Panc1 (cell line): ENCODE results near the gene GGPS1. TPM values are rescaled to one million over a fixed set of nuclear protein-coding genes. Genes with fewer than 3 reads are reported as not detected.
A peak's percentile ranks its signal among the peaks of the same experiment; 100 is the strongest.
"Not testable (repeated sequence)": the region's sequence is repeated elsewhere in the genome, so short reads cannot be mapped to it uniquely, and the experiment has no call there.

Source experiments
- ATAC-seq: fragments of 200-7000 bp; cut with Tn5 transposase; 2 replicates; pipeline ENCODE4 v1.9.1; 2020; ENCODE audit warnings: mild to moderate bottlenecking, moderate library complexity
- BruUV-seq: library from RNA; stranded (reverse); fragments of 400-500 nt; replicated peaks from 2 replicates; lab custom pipeline; 2021; lab: Mats Ljungman, UMichigan
- CTCF ChIA-PET: fragments of 300-600 bp; sonication (Branson Sonifier 250); formaldehyde crosslinking; loops from one replicate; lab custom pipeline; 2022; ENCODE audit warnings: antibody characterized with exemption; lab: Charles Lee
- POLR2A ChIA-PET: fragments of 300-600 bp; sonication (Branson Sonifier 250); formaldehyde crosslinking; loops from one replicate; lab custom pipeline; 2022; ENCODE audit warnings: antibody characterized with exemption; lab: Charles Lee
- DNase-seq: peaks from one replicate; pipeline ENCODE4 v3.0.0-alpha.2; 2010; ENCODE audit warnings: low read depth, low spot score
- H3K27ac ChIP-seq: 2 replicates; pipeline ENCODE4 v1.5.1; 2011; ENCODE audit warnings: mild to moderate bottlenecking, low read length, inconsistent platforms
- H3K27me3 ChIP-seq: fragments of 200-500 bp; sonication (Bioruptor generic); 2 replicates; pipeline ENCODE4 v1.6.0; 2014; ENCODE audit warnings: low read length, inconsistent platforms; ENCODE audit not compliant: control insufficient read depth, insufficient read depth
- H3K36me3 ChIP-seq: fragments of 200-500 bp; sonication (Bioruptor generic); 2 replicates; pipeline ENCODE4 v1.5.1; 2014; ENCODE audit warnings: inconsistent platforms, mild to moderate bottlenecking, low read length, moderate library complexity; ENCODE audit not compliant: control insufficient read depth, insufficient read depth
- H3K4me1 ChIP-seq: 2 replicates; pipeline ENCODE4 v1.5.1; 2011; ENCODE audit warnings: inconsistent platforms, mild to moderate bottlenecking, low read length, moderate library complexity; ENCODE audit not compliant: control insufficient read depth, insufficient read depth
- H3K4me3 ChIP-seq, 2 experiments: 2 replicates each; pipeline ENCODE4 v1.5.1; 2011 to 2012; ENCODE audit warnings: low read depth in 2 of 2, low read length in 2 of 2, mild to moderate bottlenecking in 2 of 2, inconsistent platforms in 1 of 2, moderate library complexity in 1 of 2
- H3K9me3 ChIP-seq: fragments of 200-500 bp; sonication (Bioruptor generic); 2 replicates; pipeline ENCODE4 v1.5.1; 2014; ENCODE audit warnings: low read depth, mild to moderate bottlenecking, inconsistent platforms, low read length, moderate library complexity; ENCODE audit not compliant: control insufficient read depth, insufficient read depth
- POLR2AphosphoS5 ChIP-seq: IDR thresholded peaks from 2 replicates; pipeline ENCODE4 v1.6.1; 2012; ENCODE audit warnings: mild to moderate bottlenecking, low read depth, low read length, moderate library complexity
- REST ChIP-seq, 2 experiments: IDR thresholded peaks; 2 replicates each; pipeline ENCODE4 v1.6.1; 2011 to 2012; ENCODE audit warnings: low read depth in 2 of 2, control low read depth in 1 of 2, low read length in 1 of 2, mild to moderate bottlenecking in 1 of 2, moderate library complexity in 1 of 2; ENCODE audit not compliant: insufficient read depth in 1 of 2
- SIN3A ChIP-seq: IDR thresholded peaks from 2 replicates; pipeline ENCODE4 v1.6.1; 2012; ENCODE audit warnings: low read depth, mild to moderate bottlenecking, low read length, moderate library complexity, borderline replicate concordance; ENCODE audit not compliant: insufficient read depth
- TCF7L2 ChIP-seq: IDR thresholded peaks from 2 replicates; pipeline ENCODE4 v1.6.1; 2011; ENCODE audit warnings: mild to moderate bottlenecking, low read depth, low read length, inconsistent platforms
- in situ Hi-C: cut with HindIII; loops from 2 replicates; pipeline ENCODE4 v1.10.0; 2016; ENCODE audit warnings: low sequenced_read_pairs, low pct_unique_long_range_greater_than_20kb
- intact Hi-C: fragments of 100-400 bp; cut with micrococcal nuclease; formaldehyde crosslinking; loops from one replicate; pipeline ENCODE4 v1.10.0; 2022; ENCODE audit not compliant: unreplicated experiment
- total RNA-seq: library from RNA; stranded (reverse); gene quantifications from one replicate; pipeline ENCODE4 v1.2.1, GENCODE V29; 2021; ENCODE audit not compliant: unreplicated experiment
- TF ChIP-seq, protein P1 (sequence below): fragments of 450-650 bp; IDR thresholded peaks from 2 replicates; pipeline ENCODE4 v1.5.1; 2017; ENCODE audit warnings: mild to moderate bottlenecking

GGPS1 gene
- total RNA-seq, 1 experiment from 2014 or later = 60.6 TPM

DNA sequence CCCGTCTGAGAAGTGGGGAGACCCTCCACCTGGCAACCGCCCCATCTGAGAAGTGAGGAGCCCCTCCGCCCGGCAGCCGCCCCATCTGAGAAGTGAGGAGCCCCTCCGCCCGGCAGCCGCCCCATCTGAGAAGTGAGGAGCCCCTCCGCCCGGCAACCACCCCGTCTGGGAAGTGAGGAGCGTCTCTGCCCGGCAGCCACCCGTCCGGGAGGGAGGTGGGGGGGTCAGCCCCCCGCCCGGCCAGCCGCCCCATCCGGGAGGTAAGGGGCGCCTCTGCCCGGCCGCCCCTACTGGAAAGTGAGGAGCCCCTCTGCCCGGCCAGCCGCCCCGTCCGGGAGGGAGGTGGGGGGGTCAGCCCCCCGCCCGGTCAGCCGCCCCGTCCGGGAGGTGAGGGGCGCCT lies 19.2 kb upstream of the GGPS1 start:
- intact Hi-C loops, CTCF ChIA-PET, H3K27me3 ChIP-seq, BruUV-seq, DNase-seq, H3K9me3 ChIP-seq, H3K36me3 ChIP-seq, in situ Hi-C loops, H3K27ac ChIP-seq, H3K4me3 ChIP-seq, POLR2A ChIA-PET, ATAC-seq: not testable (repeated sequence)
- H3K4me1 ChIP-seq = peaks cover 11% of the 10 kb centered on the region

GRCh38 chr1:235313262-235313661 lies 15.1 kb upstream of the GGPS1 start:
- Histone ChIP-seq H3K9me3 (no peaks in the 10 kb centered on the region), H3K27me3 (no peaks in the 10 kb centered on the region), H3K27ac (no peak overlapping the region), H3K4me3 (no peak overlapping the region), H3K4me1 (peaks cover 8% of the 10 kb centered on the region), H3K36me3 (no peaks in the 10 kb centered on the region; the same call in 1 of the 2 replicates)
- in situ Hi-C loops = no loop called here
- no TSS peak for BruUV-seq
- no peak for DNase-seq
- ChIA-PET CTCF (no interaction called here), POLR2A (no interaction called here)
- no peak for ATAC-seq
- intact Hi-C loops = no loop called here
- TF ChIP-seq, protein P1, sequence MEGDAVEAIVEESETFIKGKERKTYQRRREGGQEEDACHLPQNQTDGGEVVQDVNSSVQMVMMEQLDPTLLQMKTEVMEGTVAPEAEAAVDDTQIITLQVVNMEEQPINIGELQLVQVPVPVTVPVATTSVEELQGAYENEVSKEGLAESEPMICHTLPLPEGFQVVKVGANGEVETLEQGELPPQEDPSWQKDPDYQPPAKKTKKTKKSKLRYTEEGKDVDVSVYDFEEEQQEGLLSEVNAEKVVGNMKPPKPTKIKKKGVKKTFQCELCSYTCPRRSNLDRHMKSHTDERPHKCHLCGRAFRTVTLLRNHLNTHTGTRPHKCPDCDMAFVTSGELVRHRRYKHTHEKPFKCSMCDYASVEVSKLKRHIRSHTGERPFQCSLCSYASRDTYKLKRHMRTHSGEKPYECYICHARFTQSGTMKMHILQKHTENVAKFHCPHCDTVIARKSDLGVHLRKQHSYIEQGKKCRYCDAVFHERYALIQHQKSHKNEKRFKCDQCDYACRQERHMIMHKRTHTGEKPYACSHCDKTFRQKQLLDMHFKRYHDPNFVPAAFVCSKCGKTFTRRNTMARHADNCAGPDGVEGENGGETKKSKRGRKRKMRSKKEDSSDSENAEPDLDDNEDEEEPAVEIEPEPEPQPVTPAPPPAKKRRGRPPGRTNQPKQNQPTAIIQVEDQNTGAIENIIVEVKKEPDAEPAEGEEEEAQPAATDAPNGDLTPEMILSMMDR = no peak
- no peak for TF ChIP-seq TCF7L2
- TF ChIP-seq SIN3A = no peak
- no peak for TF ChIP-seq POLR2AphosphoS5
- TF ChIP-seq REST (IDR thresholded peaks at IDR 0.05; ENCODE audit: insufficient read depth in 1 of 2, low read depth in 2 of 2, low read length in 1 of 2) = no peak

DNA sequence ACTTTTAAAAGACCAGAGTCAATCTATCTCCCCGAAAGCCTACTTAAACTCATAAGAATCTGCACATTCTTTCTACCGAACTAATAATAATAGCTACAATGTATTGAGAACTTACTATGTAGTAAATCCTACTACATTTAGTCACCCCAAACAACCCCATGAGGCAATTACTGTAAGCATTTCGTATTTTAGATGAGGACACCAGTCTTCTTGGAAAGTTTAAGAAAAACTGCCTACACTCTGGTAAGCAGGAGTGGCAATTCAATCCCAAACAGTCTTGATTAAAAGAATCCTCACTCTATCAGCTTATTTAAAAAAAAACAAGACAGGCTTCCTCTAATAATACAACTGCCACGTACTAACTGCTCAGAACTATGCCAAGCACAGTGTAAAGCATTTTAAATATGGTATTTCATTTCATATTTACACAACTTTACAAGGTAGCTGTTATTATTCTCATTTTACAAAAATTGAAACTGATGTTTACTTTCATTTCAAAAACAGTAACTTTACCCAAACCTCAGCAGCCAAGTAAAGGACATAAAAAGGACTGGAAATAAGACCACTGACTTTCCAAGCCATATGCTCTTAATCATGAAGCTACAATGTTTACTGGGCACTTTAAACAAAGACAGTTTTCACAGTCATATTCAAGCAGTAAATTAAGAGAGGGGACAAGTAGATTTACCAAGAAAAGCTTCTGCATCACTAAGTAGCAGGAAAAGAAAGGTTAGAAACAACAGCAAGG lies 14.3 kb upstream of the GGPS1 start:
- Histone ChIP-seq H3K27ac (peak overlapping the region; percentile 32; the same call in 1 of the 2 replicates), H3K27me3 (no peaks in the 10 kb centered on the region), H3K9me3 (no peaks in the 10 kb centered on the region), H3K36me3 (peaks cover 2% of the 10 kb centered on the region; the same call in 1 of the 2 replicates), H3K4me1 (peaks cover 8% of the 10 kb centered on the region), H3K4me3 (no peak overlapping the region)
- in situ Hi-C loops (no loop called here), intact Hi-C loops (no loop called here)
- TF ChIP-seq SIN3A = no peak
- TF ChIP-seq, protein P1 = no peak
- no peak for TF ChIP-seq REST (IDR thresholded peaks at IDR 0.05; ENCODE audit: insufficient read depth in 1 of 2, low read depth in 2 of 2, low read length in 1 of 2)
- TF ChIP-seq POLR2AphosphoS5 = no peak
- no peak for TF ChIP-seq TCF7L2
- ChIA-PET CTCF (no interaction called here), POLR2A (no interaction called here)
- BruUV-seq = no TSS peak
- DNase-seq (no peak), ATAC-seq (no peak)
